ENCODE measurements around the gene ANKRD34C.

DNA sequence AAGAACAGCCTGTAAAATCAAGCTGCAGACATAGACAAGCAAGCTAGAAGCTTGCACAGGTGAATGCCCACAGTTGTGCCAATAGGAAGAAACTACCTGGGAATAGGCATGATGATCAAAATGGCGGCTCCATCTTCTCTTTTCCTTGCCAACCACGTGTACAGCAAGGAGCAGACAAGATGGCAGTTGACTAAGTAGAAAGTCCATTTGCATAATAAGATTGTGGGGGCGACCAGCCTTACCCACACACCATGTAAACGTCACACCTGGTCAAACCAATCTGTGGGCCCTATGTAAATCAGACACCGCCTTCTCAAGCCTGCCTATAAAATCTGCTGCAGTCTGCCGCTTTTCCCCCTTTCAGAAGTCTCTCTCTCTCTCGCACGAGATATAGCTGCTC, 25.1 kb upstream of the ANKRD34C start:
- TF ChIP-seq ZNF114 (tag by site-specific recombination; IDR thresholded peaks at IDR 0.05) (no peak), ZBTB1 (tag by site-specific recombination; IDR thresholded peaks at IDR 0.05) (no peak), ZNF175 (tag by site-specific recombination; IDR thresholded peaks at IDR 0.05) (no peak), ZBTB44 (tag by site-specific recombination; IDR thresholded peaks at IDR 0.05) (no peak), CTCF (tag by site-specific recombination; IDR thresholded peaks at IDR 0.05) (no peak), ATF2 (tag by site-specific recombination; IDR thresholded peaks at IDR 0.05; ENCODE audit: low read depth) (no peak), ZNF311 (tag by site-specific recombination; IDR thresholded peaks at IDR 0.05; ENCODE audit: borderline replicate concordance) (no peak), ZNF549 (tag by site-specific recombination; IDR thresholded peaks at IDR 0.05) (no peak), MZF1 (tag by site-specific recombination; IDR thresholded peaks at IDR 0.05; ENCODE audit: borderline replicate concordance) (no peak)
- TF ChIP-seq, protein P1, sequence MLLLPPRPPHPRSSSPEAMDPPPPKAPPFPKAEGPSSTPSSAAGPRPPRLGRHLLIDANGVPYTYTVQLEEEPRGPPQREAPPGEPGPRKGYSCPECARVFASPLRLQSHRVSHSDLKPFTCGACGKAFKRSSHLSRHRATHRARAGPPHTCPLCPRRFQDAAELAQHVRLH (tag by site-specific recombination; IDR thresholded peaks at IDR 0.05) = no peak
- TF ChIP-seq, protein P2, sequence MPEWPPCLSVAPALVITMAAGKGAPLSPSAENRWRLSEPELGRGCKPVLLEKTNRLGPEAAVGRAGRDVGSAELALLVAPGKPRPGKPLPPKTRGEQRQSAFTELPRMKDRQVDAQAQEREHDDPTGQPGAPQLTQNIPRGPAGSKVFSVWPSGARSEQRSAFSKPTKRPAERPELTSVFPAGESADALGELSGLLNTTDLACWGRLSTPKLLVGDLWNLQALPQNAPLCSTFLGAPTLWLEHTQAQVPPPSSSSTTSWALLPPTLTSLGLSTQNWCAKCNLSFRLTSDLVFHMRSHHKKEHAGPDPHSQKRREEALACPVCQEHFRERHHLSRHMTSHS (tag by site-specific recombination; IDR thresholded peaks at IDR 0.05) = no peak
- TF ChIP-seq, protein P3, sequence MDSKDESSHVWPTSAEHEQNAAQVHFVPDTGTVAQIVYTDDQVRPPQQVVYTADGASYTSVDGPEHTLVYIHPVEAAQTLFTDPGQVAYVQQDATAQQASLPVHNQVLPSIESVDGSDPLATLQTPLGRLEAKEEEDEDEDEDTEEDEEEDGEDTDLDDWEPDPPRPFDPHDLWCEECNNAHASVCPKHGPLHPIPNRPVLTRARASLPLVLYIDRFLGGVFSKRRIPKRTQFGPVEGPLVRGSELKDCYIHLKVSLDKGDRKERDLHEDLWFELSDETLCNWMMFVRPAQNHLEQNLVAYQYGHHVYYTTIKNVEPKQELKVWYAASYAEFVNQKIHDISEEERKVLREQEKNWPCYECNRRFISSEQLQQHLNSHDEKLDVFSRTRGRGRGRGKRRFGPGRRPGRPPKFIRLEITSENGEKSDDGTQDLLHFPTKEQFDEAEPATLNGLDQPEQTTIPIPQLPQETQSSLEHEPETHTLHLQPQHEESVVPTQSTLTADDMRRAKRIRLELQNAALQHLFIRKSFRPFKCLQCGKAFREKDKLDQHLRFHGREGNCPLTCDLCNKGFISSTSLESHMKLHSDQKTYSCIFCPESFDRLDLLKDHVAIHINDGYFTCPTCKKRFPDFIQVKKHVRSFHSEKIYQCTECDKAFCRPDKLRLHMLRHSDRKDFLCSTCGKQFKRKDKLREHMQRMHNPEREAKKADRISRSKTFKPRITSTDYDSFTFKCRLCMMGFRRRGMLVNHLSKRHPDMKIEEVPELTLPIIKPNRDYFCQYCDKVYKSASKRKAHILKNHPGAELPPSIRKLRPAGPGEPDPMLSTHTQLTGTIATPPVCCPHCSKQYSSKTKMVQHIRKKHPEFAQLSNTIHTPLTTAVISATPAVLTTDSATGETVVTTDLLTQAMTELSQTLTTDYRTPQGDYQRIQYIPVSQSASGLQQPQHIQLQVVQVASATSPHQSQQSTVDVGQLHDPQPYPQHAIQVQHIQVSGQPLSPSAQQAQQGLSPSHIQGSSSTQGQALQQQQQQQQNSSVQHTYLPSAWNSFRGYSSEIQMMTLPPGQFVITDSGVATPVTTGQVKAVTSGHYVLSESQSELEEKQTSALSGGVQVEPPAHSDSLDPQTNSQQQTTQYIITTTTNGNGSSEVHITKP (tag by site-specific recombination; IDR thresholded peaks at IDR 0.05) = no peak
